ENCODE results near the gene MRPL10. TPM values are rescaled to one million over a fixed set of nuclear protein-coding genes. Genes with fewer than 3 reads are reported as not detected.
A peak's percentile ranks its signal among the peaks of the same experiment; 100 is the strongest.
"Not testable (repeated sequence)": the region's sequence is repeated elsewhere in the genome, so short reads cannot be mapped to it uniquely, and the experiment has no call there.

MRPL10 gene
- total RNA-seq, 1 donor from 2014 or later: 38.9 TPM

- no peak for DNase-seq (ENCODE audit: low spot score)
Observed at GRCh38 chr17:47792979-47793378, 38.4 kb downstream of the MRPL10 start.

GRCh38 chr17:47792457-47792856, 38.9 kb downstream of the MRPL10 start:
- no peak for DNase-seq (ENCODE audit: low spot score)

- DNase-seq (ENCODE audit: low spot score): no peak
Observed at GRCh38 chr17:47791025-47791424, 40.3 kb downstream of the MRPL10 start.

GRCh38 chr17:47789611-47790561, 41.5 kb downstream of the MRPL10 start:
- peak; percentile 38 for DNase-seq (ENCODE audit: low spot score)

GRCh38 chr17:47785538-47786123, 45.7 kb downstream of the MRPL10 start:
- no peak for DNase-seq (ENCODE audit: low spot score)

GRCh38 chr17:47781397-47781796, 49.9 kb downstream of the MRPL10 start:
- no peak for DNase-seq (ENCODE audit: low spot score)

- DNase-seq (ENCODE audit: low spot score): no peak
Observed at GRCh38 chr17:47778184-47778635, 53.1 kb downstream of the MRPL10 start.

GRCh38 chr17:47776330-47777197, 54.8 kb downstream of the MRPL10 start:
- DNase-seq (ENCODE audit: low spot score): no peak

GRCh38 chr17:47774987-47775580, 56.3 kb downstream of the MRPL10 start:
- no peak for DNase-seq (ENCODE audit: low spot score)

- DNase-seq (ENCODE audit: low spot score): no peak
Observed at GRCh38 chr17:47774331-47774730, 57.0 kb downstream of the MRPL10 start.

- not testable (repeated sequence) for DNase-seq (ENCODE audit: low spot score)
Observed at GRCh38 chr17:47773649-47774048, 57.7 kb downstream of the MRPL10 start.

Other genes with a start within 250 kb of the MRPL10 start
- 207 TPM for gene KPNB1, start 181.6 kb downstream of the MRPL10 start, total RNA-seq
- gene TBKBP1, start 137.4 kb downstream of the MRPL10 start, total RNA-seq: 9.2 TPM
- gene TBX21, start 98.3 kb downstream of the MRPL10 start, total RNA-seq: 1.8 TPM
- gene OSBPL7, start 9.7 kb downstream of the MRPL10 start, total RNA-seq: 39.3 TPM
- 1.1 TPM for gene LRRC46, start 129 bp upstream of the MRPL10 start, total RNA-seq
- gene SCRN2, start 9.7 kb upstream of the MRPL10 start, total RNA-seq: 35.4 TPM
- 0.14 TPM for gene SP6, start 19.6 kb upstream of the MRPL10 start, total RNA-seq
- 17.4 TPM for gene SP2, start 64.7 kb upstream of the MRPL10 start, total RNA-seq
- gene PNPO, start 110.0 kb upstream of the MRPL10 start, total RNA-seq: 43.2 TPM
- gene PRR15L, start 126.3 kb upstream of the MRPL10 start, total RNA-seq: 109 TPM
- 194 TPM for gene CDK5RAP3, start 139.6 kb upstream of the MRPL10 start, total RNA-seq
- 39.3 TPM for gene COPZ2, start 206.3 kb upstream of the MRPL10 start, total RNA-seq
- gene NFE2L1, start 216.8 kb upstream of the MRPL10 start, total RNA-seq: 207 TPM